Middle frontal gyrus (tissue), 1 donor: ENCODE results near the gene PSMB4.
"Not testable (repeated sequence)": the region's sequence is repeated elsewhere in the genome, so short reads cannot be mapped to it uniquely, and the experiment has no call there.

ENCODE experiments used
- DNase-seq: peaks from one replicate; pipeline ENCODE4 v3.0.0-alpha.2; 2015; ENCODE audit warnings: low spot score; ENCODE audit errors: extremely low spot score

The PSMB4 gene

GRCh38 chr1:151386002-151386401 is 13.4 kb upstream of the PSMB4 start:
- DNase-seq = no peak

- DNase-seq = not testable (repeated sequence)
Observed at GRCh38 chr1:151390221-151391078, 8.9 kb upstream of the PSMB4 start.

- DNase-seq = no peak
Observed at GRCh38 chr1:151391079-151391563, 8.3 kb upstream of the PSMB4 start.

- DNase-seq = no peak
Observed at GRCh38 chr1:151393583-151393982, 5.8 kb upstream of the PSMB4 start.

GRCh38 chr1:151396265-151396664 is 3.1 kb upstream of the PSMB4 start:
- DNase-seq = not testable (repeated sequence)

GRCh38 chr1:151401125-151401788 is 1.9 kb downstream of the PSMB4 start:
- DNase-seq = no peak

GRCh38 chr1:151401860-151402259 is 2.5 kb downstream of the PSMB4 start:
- no peak for DNase-seq

- no peak for DNase-seq
Observed at GRCh38 chr1:151402764-151403163, 3.4 kb downstream of the PSMB4 start.

GRCh38 chr1:151403612-151404011 is 4.2 kb downstream of the PSMB4 start:
- no peak for DNase-seq

- no peak for DNase-seq
Observed at GRCh38 chr1:151405187-151405951, 6.0 kb downstream of the PSMB4 start.

- no peak for DNase-seq
Observed at GRCh38 chr1:151406176-151406575, 6.8 kb downstream of the PSMB4 start.

GRCh38 chr1:151407304-151407703 is 7.9 kb downstream of the PSMB4 start:
- DNase-seq = no peak

GRCh38 chr1:151408891-151409290 is 9.5 kb downstream of the PSMB4 start:
- DNase-seq = no peak

GRCh38 chr1:151411884-151412283 is 12.5 kb downstream of the PSMB4 start:
- DNase-seq = no peak

GRCh38 chr1:151416231-151416630 is 16.9 kb downstream of the PSMB4 start:
- no peak for DNase-seq

GRCh38 chr1:151418081-151418480 is 18.7 kb downstream of the PSMB4 start:
- DNase-seq = no peak

- no peak for DNase-seq
Observed at GRCh38 chr1:151419819-151420218, 20.4 kb downstream of the PSMB4 start.

- no peak for DNase-seq
Observed at GRCh38 chr1:151425103-151425502, 25.7 kb downstream of the PSMB4 start.

GRCh38 chr1:151428068-151428467 is 28.7 kb downstream of the PSMB4 start:
- DNase-seq = no peak

- DNase-seq = not testable (repeated sequence)
Observed at GRCh38 chr1:151433827-151434226, 34.5 kb downstream of the PSMB4 start.

GRCh38 chr1:151435174-151435573 is 35.8 kb downstream of the PSMB4 start:
- DNase-seq = no peak

GRCh38 chr1:151436985-151437384 is 37.6 kb downstream of the PSMB4 start:
- no peak for DNase-seq
